ENCODE results near the gene PKIG. TPM values are rescaled to one million over a fixed set of nuclear protein-coding genes. Genes with fewer than 3 reads are reported as not detected.

Gene PKIG
- polyA plus RNA-seq, 1 experiment, result 186 TPM

- TF ChIP-seq, protein P1, sequence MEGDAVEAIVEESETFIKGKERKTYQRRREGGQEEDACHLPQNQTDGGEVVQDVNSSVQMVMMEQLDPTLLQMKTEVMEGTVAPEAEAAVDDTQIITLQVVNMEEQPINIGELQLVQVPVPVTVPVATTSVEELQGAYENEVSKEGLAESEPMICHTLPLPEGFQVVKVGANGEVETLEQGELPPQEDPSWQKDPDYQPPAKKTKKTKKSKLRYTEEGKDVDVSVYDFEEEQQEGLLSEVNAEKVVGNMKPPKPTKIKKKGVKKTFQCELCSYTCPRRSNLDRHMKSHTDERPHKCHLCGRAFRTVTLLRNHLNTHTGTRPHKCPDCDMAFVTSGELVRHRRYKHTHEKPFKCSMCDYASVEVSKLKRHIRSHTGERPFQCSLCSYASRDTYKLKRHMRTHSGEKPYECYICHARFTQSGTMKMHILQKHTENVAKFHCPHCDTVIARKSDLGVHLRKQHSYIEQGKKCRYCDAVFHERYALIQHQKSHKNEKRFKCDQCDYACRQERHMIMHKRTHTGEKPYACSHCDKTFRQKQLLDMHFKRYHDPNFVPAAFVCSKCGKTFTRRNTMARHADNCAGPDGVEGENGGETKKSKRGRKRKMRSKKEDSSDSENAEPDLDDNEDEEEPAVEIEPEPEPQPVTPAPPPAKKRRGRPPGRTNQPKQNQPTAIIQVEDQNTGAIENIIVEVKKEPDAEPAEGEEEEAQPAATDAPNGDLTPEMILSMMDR (IDR thresholded peaks at IDR 0.05; ENCODE audit: insufficient read depth, low read depth, low read length), result no peak
- H3K36me3 ChIP-seq (ENCODE audit: control insufficient read depth, insufficient read depth, low read length), result peaks cover 32% of the 10 kb centered on the region
- ChIA-PET CTCF (interaction anchor here (0.6 to 1.3 kb wide), 4 partner anchors 9 to 311 kb away, joined by 3 to 7 read pairs (median 3); partner anchors contain the start of gene FITM2), POLR2A (no interaction called here)
- H3K4me3 ChIP-seq (ENCODE audit: low read depth, low read length), result no peak overlapping the region
- no peaks in the 10 kb centered on the region for H3K27me3 ChIP-seq (ENCODE audit: control insufficient read depth, insufficient read depth, low read length)
- DNase-seq (ENCODE audit: low read depth), result no peak
Measured at GRCh38 chr20:44621939-44622338, 39.6 kb downstream of the PKIG start.

DNA sequence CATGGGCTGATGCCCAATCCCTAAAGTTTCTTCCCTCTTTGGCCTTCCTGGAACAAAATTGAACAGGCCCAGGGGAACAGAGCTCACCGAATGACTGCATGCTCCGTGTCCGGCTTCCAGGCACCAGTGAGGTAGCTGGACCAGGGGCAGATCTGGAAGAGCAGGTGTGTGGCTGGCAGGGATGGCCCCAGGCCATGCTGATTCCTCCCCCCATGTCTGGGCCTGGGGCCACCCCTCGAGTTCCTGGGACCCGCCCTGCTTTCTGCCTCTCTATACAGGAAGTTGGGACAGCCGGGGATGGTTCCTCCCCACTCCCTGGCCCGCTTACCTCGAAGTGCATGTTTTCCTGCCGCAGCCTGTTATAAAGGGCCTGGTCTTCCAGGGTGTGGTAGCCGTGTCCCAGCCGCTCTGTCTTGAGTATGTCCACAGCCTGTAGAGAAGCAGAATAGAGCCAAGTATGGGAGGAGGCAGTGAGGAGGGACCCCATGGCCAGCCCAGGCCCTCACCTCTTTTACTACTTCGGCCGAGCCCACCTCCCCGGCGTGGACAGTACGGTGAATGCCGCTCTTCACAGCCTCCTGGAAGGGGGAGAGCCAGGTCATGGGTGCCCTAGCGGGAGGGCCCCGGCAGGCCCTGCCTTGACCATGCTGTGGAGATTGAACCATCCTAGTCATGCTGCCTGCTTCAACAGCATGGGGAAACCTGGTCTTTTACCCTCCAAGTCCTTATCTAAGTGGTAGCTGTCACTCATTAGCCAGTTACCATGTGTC, 40.3 kb downstream of the PKIG start:
- no peaks in the 10 kb centered on the region for H3K27me3 ChIP-seq (ENCODE audit: control insufficient read depth, insufficient read depth, low read length)
- TF ChIP-seq, protein P1 (IDR thresholded peaks at IDR 0.05; ENCODE audit: insufficient read depth, low read depth, low read length), result no peak
- peaks cover 25% of the 10 kb centered on the region for H3K36me3 ChIP-seq (ENCODE audit: control insufficient read depth, insufficient read depth, low read length)
- ChIA-PET POLR2A (no interaction called here), CTCF (interaction anchor here (0.6 to 1.3 kb wide), 3 partner anchors 9 to 61 kb away, joined by 3 read pairs; no protein-coding TSS in a partner anchor)
- no peak for DNase-seq (ENCODE audit: low read depth)
- H3K4me3 ChIP-seq (ENCODE audit: low read depth, low read length), result no peak overlapping the region

GRCh38 chr20:44624152-44624551, 41.8 kb downstream of the PKIG start:
- DNase-seq (ENCODE audit: low read depth), result no peak
- CTCF ChIA-PET, result interaction anchor here (0.9 kb wide), 2 partner anchors 14 to 59 kb away, joined by 3 read pairs; no protein-coding TSS in a partner anchor

GRCh38 chr20:44624743-44625271, 42.4 kb downstream of the PKIG start:
- CTCF ChIA-PET, result interaction anchor here (0.9 kb wide), 1 partner anchor 59 kb away, joined by 3 read pairs; no protein-coding TSS in a partner anchor
- no peak for DNase-seq (ENCODE audit: low read depth)
- Histone ChIP-seq H3K36me3 (ENCODE audit: control insufficient read depth, insufficient read depth, low read length) (peaks cover 13% of the 10 kb centered on the region), H3K4me3 (ENCODE audit: low read depth, low read length) (no peak overlapping the region), H3K27me3 (ENCODE audit: control insufficient read depth, insufficient read depth, low read length) (no peaks in the 10 kb centered on the region)
- TF ChIP-seq, protein P1 (IDR thresholded peaks at IDR 0.05; ENCODE audit: insufficient read depth, low read depth, low read length), result no peak
- POLR2A ChIA-PET, result no interaction called here

More at GRCh38 chr20:44624152-44624551, 41.8 kb downstream of the PKIG start:
- POLR2A ChIA-PET, result no interaction called here
- H3K4me3 ChIP-seq (ENCODE audit: low read depth, low read length), result no peak overlapping the region
- peaks cover 16% of the 10 kb centered on the region for H3K36me3 ChIP-seq (ENCODE audit: control insufficient read depth, insufficient read depth, low read length)
- no peaks in the 10 kb centered on the region for H3K27me3 ChIP-seq (ENCODE audit: control insufficient read depth, insufficient read depth, low read length)
- TF ChIP-seq, protein P1 (IDR thresholded peaks at IDR 0.05; ENCODE audit: insufficient read depth, low read depth, low read length), result no peak

- TF ChIP-seq, protein P1 (IDR thresholded peaks at IDR 0.05; ENCODE audit: insufficient read depth, low read depth, low read length), result no peak
- CTCF ChIA-PET, result no interaction called here
- no peak for DNase-seq (ENCODE audit: low read depth)
- Histone ChIP-seq H3K27me3 (ENCODE audit: control insufficient read depth, insufficient read depth, low read length) (no peaks in the 10 kb centered on the region), H3K36me3 (ENCODE audit: control insufficient read depth, insufficient read depth, low read length) (peaks cover 9% of the 10 kb centered on the region), H3K4me3 (ENCODE audit: low read depth, low read length) (no peak overlapping the region)
- POLR2A ChIA-PET, result no interaction called here
Measured at GRCh38 chr20:44625361-44625760, 43.0 kb downstream of the PKIG start.
